ENCODE results near the gene POLN. TPM values are rescaled to one million over a fixed set of nuclear protein-coding genes. Genes with fewer than 3 reads are reported as not detected.
"Not testable (repeated sequence)": the region's sequence is repeated elsewhere in the genome, so short reads cannot be mapped to it uniquely, and the experiment has no call there.

POLN gene
- total RNA-seq, 1 experiment from 2014 or later = not detected

GRCh38 chr4:2280531-2281300 lies 38.8 kb upstream of the POLN start:
- Histone ChIP-seq H3K36me3 (no peaks in the 10 kb centered on the region), H3K4me3 (no peak overlapping the region), H3K27me3 (no peaks in the 10 kb centered on the region), H3K9me3 (no peaks in the 10 kb centered on the region)
- DNase-seq = no peak

DNA sequence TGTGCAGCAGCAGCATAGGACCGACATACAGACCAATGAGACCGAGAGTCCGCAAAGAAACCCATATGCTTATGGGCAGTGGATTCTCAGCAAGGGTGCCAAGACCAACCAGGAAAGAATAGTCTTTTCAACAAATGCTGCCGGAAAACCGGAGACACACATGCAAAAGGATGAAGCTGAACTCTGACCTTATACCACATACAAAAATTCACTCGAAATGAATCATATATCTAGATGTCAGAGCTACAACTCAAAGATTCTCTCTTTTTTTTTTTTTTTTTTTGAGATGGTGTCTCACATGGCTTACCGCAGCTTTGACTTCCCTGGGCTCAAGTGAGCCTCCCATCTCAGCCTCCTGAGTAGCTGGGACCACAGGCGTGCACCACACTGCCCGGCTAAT lies 36.0 kb upstream of the POLN start:
- no peak for DNase-seq
- H3K4me3 ChIP-seq = no peak overlapping the region
- H3K27me3 ChIP-seq = no peaks in the 10 kb centered on the region
- H3K9me3 ChIP-seq = no peaks in the 10 kb centered on the region
- no peaks in the 10 kb centered on the region for H3K36me3 ChIP-seq

GRCh38 chr4:2276581-2277325 lies 34.8 kb upstream of the POLN start:
- no peak overlapping the region for H3K4me3 ChIP-seq
- DNase-seq = no peak

GRCh38 chr4:2275546-2276251 lies 33.8 kb upstream of the POLN start:
- H3K4me3 ChIP-seq = no peak overlapping the region
- no peaks in the 10 kb centered on the region for H3K9me3 ChIP-seq
- no peak for DNase-seq
- H3K27me3 ChIP-seq = no peaks in the 10 kb centered on the region
- no peaks in the 10 kb centered on the region for H3K36me3 ChIP-seq

More at GRCh38 chr4:2276581-2277325, 34.8 kb upstream of the POLN start:
- Histone ChIP-seq H3K27me3 (no peaks in the 10 kb centered on the region), H3K9me3 (no peaks in the 10 kb centered on the region), H3K36me3 (no peaks in the 10 kb centered on the region)

- H3K27me3 ChIP-seq, DNase-seq, H3K4me3 ChIP-seq, H3K9me3 ChIP-seq, H3K36me3 ChIP-seq: not testable (repeated sequence)
Observed at GRCh38 chr4:2275044-2275397, 33.1 kb upstream of the POLN start.

DNA sequence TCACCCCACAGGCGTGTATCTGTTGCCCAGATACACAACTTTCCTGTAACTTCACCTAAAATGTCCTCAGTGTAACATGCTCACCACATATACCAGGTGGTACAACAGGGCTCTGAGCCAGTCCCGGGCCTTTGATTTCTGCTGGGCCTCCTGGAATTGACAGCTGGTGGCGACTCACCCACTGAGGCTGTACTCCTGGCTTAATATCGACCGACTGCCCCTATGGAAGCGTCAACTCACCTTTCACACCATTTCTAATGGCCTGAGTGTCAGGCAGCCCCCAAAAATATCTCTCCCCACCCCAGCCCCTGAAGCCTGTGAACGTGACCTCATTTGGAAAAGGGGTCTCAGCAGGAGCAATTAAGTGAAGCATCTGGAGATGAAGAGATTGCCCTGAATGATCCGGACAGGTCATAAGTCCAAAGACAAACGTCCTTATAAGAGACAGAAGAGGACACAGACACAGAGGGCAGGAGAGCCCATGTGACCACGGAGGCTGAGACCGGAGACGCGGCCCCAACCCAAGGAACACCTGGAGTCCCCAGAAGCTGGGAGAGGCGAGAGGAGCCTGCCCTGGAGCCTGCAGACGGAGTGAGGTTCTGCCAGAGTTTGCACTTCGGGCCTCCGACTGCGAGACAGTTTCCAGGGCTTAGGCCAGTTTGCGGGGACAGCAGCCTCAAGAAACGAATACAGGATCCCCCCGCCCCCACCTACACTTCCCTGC lies 32.6 kb upstream of the POLN start:
- no peaks in the 10 kb centered on the region for H3K27me3 ChIP-seq
- H3K36me3 ChIP-seq = no peaks in the 10 kb centered on the region
- H3K4me3 ChIP-seq = no peak overlapping the region
- no peak for DNase-seq
- no peaks in the 10 kb centered on the region for H3K9me3 ChIP-seq

GRCh38 chr4:2273657-2274319 lies 31.9 kb upstream of the POLN start:
- DNase-seq = no peak
- Histone ChIP-seq H3K9me3 (no peaks in the 10 kb centered on the region), H3K27me3 (no peaks in the 10 kb centered on the region), H3K36me3 (no peaks in the 10 kb centered on the region), H3K4me3 (no peak overlapping the region)

DNA sequence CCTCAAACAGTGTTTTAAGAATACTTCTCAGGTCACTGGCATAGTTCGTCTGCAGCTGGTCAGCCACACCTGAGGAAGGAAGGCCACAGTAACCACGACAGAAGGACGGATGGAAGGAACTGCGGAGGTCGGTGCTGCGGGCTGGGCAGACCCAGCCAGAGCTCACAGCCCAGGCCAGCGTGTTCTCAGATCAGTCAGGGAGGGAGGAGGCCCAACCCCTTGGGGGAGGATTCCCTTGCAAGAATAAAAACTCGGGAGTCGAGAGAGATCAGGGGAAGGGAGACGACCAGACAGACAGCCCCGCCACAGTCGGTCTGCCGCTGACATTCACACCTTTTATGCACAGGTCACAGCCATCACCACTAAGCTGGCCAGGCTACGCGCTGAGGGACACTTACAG lies 31.3 kb upstream of the POLN start:
- H3K9me3 ChIP-seq = no peaks in the 10 kb centered on the region
- no peak overlapping the region for H3K4me3 ChIP-seq
- H3K27me3 ChIP-seq = no peaks in the 10 kb centered on the region
- no peaks in the 10 kb centered on the region for H3K36me3 ChIP-seq
- DNase-seq = no peak

DNA sequence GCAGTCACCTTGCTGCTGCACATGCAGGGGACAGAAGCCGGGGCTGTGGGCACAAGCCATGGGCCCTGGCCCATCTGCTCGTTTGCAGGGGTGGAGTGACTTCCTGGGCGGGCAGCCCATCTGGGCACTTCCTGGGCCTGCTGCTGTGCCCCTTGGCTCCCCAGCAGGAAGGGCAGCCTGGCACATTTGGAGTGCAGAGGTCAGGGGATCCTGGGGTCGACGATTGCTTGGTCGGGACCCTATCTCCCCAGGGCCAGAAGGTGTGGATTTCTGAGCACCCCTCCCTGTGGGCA lies 30.9 kb upstream of the POLN start:
- no peak for DNase-seq
- H3K36me3 ChIP-seq = no peaks in the 10 kb centered on the region
- H3K27me3 ChIP-seq = no peaks in the 10 kb centered on the region
- H3K4me3 ChIP-seq = no peak overlapping the region
- H3K9me3 ChIP-seq = no peaks in the 10 kb centered on the region

- no peak overlapping the region for H3K4me3 ChIP-seq
- no peaks in the 10 kb centered on the region for H3K27me3 ChIP-seq
- H3K9me3 ChIP-seq = no peaks in the 10 kb centered on the region
- no peaks in the 10 kb centered on the region for H3K36me3 ChIP-seq
- DNase-seq = no peak
Observed at GRCh38 chr4:2272026-2272827, 30.3 kb upstream of the POLN start.

DNA sequence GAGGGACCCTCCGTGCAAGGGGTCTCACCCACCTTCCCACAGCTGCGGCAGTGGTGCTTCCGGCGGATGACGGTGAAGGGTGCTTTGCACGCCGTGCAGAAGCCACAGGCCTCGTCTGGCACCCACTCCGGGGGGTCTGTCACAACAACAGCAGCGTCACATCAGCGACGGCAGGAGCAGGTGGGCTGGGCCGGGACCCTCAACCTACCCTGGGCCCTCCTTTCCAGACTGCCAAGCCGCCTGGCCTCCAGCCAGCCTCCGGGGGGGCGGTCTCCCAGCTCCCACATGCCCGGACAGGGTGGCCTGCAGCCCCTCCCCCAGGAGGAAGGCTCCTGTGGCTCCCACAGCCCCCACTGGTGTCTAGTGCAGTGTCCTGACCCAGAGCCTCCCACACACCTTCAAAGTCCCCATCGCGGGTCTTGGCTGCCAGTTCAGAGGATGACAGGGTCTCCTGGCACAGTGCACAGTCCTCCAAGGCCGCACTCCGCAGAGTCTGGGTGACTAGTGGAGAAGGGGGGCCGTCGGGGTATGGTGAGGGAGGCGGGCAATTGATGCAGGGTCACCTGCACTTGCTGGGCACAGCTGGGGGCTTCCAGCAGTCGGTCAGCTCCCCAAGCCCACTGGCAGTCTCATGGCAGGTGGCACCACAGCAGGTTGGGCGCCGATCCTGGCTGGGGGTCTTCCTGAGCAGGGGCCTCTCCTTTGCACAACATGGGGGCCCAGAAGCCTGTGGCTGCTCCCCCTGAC lies 29.5 kb upstream of the POLN start:
- no peak overlapping the region for H3K4me3 ChIP-seq

DNA sequence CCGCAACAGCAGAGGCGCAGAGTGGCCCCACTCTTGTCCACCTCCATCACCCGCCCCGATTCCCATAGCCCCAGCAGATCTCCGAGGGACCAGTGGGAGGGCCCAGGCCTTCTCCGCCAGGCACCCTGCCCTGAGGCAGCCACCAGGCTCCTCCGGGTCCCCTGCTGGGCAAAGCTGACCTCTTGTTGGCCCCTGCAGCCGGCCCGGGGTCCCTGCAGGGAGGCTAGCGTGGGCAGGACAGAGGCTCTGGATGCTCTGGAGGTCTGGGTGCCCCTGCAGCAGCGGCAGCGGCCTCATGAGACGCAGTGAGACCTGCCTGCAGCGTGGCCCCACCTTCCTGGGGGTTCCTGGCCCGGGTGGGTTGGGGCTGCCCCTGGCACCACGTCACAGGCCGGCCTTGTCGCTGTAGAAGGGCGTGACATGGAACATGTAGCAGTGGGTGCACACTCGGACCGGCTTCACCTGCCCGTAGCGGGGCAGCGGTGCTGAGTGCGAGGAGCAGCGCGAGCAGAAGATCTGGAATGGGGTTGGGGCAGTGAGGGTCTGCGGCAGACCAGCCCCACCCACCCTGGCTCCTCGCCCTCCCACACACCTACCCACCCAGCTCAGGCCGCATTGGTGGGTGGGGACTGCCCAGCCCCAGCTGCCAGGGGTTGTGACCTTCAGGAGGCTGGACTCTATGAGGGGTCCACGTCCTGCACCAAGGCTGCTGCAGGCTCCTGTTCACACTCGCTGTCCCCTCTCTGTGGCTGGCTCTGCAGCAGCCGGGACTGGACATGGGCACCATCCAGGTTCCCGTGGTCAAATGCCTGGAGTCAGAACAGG lies 28.6 kb upstream of the POLN start:
- no peak for DNase-seq
- H3K36me3 ChIP-seq = no peaks in the 10 kb centered on the region
- H3K27me3 ChIP-seq = no peaks in the 10 kb centered on the region
- H3K9me3 ChIP-seq = no peaks in the 10 kb centered on the region
- H3K4me3 ChIP-seq = no peak overlapping the region

More for the DNA sequence above, 29.5 kb upstream of the POLN start:
- no peaks in the 10 kb centered on the region for H3K36me3 ChIP-seq
- no peak for DNase-seq
- H3K9me3 ChIP-seq = no peaks in the 10 kb centered on the region
- no peaks in the 10 kb centered on the region for H3K27me3 ChIP-seq

DNA sequence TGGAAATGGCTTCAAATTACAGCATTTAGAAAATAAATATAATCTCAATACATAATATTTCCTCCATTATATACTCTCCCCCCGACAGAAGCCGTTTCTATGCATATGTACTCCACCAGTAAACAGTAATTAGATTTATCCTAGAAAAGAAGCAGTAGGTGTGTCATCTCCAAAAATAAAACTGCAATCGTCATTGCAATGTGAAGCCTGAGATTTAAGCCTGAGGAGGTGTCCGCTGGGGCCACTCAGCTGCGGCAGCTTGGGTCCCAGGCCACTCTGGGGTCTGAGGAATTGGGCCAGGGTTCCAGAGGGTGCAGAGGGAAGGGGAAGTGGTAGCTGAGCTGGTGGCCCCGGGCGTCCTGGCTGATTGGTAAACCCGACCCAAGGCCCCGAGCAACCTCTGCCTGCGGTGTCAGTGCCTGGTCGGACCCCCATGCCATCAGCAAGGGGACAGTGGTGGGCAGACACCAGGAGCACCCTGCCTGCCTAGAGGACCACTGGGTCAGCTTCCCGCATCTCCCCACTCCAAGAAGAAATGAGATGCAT lies 27.8 kb upstream of the POLN start:
- DNase-seq = no peak
- Histone ChIP-seq H3K27me3 (no peaks in the 10 kb centered on the region), H3K4me3 (no peak overlapping the region), H3K9me3 (no peaks in the 10 kb centered on the region), H3K36me3 (no peaks in the 10 kb centered on the region)

GRCh38 chr4:2269206-2269531 lies 27.2 kb upstream of the POLN start:
- no peak for DNase-seq
- no peaks in the 10 kb centered on the region for H3K36me3 ChIP-seq
- H3K27me3 ChIP-seq = no peaks in the 10 kb centered on the region
- H3K4me3 ChIP-seq = no peak overlapping the region
- no peaks in the 10 kb centered on the region for H3K9me3 ChIP-seq
